NCI-H1105 treated with DMSO at 0.1 percent for 48 hours (cell line): ENCODE data around the gene PKNOX2.
A peak's percentile ranks its signal among the peaks of the same experiment; 100 is the strongest.

Experiments used
- DNase-seq: peaks from one replicate; lab custom pipeline; 2025; lab: John Stamatoyannopoulos, UW

Gene PKNOX2

DNA sequence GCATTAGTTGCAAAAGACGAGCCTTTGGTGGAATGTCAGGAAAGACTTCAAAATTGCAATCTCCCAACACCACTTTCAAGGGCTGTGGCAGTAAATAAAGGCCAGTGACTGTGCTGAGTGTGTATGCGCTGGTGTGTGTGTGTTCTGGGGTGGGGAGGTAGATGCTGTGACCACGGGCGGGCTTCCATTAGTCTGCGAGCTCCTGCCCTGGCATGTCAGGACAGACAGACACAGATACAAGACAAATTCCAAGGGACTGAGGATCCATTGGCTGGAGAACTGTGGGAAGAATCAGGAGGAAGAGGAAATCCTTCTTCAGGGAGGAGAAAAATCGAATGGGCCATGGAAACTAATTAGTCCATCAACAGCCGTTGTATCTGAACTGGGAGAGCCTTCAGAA, 248.0 kb downstream of the PKNOX2 start:
- DNase-seq: no peak

DNA sequence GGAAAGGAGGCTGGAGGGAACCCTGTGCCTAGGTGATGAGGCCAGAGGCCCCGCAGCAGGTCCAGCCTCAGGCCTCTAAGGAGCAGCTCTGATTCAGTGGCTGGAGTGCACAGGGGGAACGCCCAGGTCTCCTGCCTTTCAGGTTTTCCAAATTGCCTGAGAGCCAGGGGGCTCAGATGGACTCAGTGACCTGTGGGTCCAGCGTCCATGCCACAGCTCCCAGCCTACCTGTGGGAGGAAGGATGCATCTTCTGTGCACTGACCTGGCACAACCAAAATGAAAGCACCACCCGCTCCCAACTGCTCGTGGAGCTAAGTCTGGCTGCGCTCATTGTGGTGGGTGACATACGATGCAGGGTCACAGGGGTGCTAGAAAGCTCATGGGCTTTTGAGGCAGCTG, 248.7 kb downstream of the PKNOX2 start:
- DNase-seq: no peak

DNA sequence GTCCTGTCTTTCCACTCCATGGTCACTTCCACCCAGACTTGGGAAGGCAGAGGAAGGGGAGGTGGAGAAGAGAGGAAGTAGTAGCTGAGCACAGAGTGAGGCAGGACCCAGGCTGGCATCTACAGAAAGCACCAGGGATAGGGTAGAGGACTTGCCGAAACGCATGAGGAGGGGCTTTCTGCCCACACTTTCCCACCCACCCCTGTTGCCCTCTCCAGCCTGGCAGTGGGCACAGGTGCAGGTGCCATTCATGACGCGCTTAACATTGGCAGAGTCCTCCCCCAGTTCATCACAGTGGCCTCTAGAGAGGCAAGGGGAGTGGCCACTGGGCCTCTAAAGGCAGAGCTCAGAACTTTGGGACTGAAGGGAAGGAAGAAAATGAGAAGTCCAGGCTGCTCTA, 249.6 kb downstream of the PKNOX2 start:
- DNase-seq: no peak

- DNase-seq: no peak
Observed at GRCh38 chr11:125416981-125417935, 252.7 kb downstream of the PKNOX2 start.

DNA sequence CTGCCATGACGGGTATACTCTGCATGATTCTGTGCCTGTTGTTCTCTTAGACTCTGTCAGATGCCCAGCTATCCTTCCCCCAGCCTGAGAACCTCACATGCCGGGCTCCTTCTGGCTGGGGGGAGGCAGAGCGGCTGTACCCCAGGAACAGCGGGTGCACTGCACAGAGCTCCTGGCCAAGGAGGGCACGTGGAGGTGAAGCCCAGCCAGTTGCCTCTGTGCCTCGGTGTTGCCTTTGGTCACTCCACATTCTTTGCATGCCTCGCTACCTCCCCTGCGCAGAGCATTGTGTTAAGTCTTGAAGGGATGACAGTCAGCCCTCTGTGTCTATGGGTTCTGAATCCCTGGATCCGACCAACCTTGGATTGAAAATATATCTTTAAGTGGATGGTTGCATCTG, 253.8 kb downstream of the PKNOX2 start:
- no peak for DNase-seq

DNA sequence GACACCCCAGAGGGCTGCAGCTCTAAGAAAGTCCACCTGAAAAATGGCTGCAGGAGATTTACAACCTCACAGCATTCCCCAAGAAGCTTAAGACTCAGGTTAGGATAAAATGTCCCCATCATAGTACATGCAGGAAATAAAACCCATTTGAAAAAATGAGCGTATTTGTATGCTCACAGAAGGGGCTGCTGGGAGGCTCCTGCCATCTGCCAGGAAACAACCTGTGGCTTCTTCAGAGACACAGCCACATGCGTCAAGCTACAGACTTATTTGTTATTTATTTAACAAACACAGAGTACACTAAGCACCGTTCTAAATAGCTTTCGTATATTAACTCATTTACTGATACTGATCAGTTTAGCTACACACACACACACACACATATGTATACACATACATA, 258.1 kb downstream of the PKNOX2 start:
- no peak for DNase-seq

DNA sequence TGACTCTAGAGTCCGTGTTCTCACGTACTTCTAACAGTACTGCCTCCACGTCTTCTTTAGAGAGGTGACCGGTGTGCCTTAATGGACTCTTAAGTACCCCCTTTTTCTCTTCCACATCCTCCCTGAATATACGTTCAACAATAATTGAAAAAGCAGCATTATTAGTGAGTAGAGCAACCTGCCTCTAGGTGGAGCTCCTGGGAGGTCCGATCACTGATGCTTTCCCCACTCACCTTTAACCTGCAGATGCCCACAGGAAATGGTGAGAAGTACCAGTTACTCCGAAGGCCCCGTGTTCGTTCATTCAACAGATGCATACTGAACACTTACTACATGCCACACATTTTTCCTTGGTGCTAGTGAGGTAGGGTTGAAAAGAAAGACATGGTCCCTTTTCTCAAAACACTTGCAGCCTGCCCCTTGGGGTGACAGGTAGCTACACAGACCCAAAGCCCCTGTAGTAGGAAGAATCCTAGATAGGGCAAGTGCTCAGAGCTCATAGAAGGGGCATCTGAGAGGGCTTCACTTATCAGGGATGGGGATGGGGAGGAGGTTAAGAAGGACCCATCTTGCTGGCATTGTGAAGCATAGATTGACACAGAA, 258.8 kb downstream of the PKNOX2 start:
- DNase-seq: peak; percentile 53

DNA sequence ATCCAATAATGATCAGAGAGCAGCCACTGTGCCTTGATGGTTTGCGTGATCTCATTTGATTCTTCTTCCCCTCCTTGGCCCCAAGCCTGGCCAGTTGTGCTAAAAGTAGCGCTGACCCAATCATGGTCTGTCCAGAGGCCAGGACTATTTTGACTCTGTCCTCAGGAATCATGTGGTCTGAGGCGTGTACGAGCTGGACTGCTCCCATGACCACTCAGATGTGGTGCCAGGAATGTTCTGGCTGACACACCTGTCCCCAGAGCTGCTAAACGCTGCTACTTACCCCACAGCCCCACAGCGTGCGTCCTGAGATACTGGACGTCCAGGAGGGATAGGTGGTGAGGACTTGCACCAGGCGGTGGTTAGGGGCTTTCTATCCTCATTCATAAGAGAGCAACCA, 261.1 kb downstream of the PKNOX2 start:
- no peak for DNase-seq

DNA sequence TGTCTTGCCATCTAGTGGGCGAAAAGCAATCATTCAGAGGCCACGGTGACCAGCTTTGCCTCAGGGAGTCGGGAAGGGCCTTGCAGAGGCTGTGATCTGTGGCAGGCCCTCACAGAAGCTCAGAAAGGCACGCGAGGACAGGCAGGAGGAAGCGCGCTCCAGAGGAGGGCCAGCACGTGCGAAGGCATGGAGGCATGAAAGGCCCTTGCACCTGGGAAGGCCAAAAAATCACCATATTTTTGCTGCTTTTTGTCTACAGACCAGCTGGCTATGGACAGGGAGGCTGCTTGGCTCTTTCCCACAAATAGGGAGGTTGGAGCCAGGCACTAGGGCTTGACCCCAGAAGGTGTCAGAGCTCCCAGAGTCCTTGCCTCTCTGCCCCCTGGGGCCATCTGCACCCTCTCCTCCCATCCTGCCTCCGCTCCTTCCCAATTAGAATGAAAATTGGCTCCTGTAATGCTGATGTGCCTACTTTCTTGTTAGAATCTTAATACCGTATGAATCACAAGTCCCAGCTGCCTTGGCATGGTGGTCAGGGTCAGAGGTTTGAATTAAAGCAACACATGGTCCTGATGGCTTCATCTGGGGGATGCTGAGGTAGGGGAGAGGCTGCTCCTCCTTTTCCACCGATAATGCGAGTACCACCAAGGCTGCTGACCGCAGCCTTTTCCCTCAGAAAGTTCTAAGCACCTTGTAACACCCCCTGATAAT, 262.4 kb downstream of the PKNOX2 start:
- no peak for DNase-seq

DNA sequence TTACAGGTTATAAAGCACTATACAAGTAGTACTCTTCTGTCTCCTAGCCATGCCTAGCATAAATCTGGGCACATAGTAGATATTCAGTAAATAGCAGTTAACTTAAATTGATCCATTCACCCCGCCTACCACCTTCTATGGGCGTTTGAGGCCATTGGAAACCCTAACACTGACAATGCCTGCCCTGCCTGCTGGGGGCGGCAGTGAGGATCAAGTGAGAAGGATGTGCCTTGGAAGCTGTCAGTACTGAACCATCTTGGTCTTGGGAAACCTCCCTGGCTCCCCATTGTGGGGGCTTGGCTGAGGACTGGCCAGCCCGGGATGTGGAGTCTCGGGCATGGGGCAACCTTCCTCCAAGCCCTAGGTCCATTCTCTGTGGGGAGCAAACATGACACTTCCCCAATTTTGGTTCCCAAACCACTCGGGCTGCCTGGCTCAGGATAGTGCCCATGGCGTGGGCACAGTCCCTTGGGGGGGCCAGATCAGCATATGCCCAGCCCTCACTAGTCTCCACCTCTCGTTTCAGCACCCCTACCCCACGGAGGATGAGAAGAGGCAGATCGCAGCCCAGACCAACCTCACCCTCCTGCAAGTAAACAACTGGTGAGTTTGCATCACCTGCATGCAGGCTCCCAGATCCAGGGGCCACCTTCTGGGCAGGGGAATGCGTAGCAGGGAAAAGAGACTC, 264.1 kb downstream of the PKNOX2 start:
- no peak for DNase-seq

DNA sequence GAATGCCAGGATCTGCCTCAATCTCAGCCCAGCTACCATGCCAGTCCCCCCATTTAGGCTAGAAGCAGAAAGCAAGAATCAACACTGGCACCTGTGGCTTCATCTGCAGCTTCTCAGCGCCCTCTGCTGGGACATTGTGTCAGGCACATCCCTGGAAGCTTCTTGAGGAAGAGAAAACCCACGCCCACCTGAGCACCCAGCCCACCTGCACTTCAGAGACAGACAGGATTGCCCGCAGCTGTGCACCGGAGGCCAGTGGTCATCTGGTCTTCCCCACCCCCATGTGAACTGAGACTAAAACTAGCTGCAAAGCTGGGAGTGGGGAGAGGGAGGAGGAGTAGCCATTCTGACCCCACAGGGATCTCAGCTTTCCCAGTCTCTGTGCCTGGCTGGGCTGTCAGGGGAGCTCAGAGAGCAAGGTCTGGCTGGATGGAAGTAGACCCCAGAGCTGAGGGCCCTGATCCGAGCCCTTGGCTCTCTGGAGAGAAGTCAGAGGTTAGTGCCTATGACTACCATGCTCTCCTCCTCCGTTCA, 264.7 kb downstream of the PKNOX2 start:
- DNase-seq: peak; percentile 76

- no peak for DNase-seq
Observed at GRCh38 chr11:125429807-125430678, 265.5 kb downstream of the PKNOX2 start.

DNA sequence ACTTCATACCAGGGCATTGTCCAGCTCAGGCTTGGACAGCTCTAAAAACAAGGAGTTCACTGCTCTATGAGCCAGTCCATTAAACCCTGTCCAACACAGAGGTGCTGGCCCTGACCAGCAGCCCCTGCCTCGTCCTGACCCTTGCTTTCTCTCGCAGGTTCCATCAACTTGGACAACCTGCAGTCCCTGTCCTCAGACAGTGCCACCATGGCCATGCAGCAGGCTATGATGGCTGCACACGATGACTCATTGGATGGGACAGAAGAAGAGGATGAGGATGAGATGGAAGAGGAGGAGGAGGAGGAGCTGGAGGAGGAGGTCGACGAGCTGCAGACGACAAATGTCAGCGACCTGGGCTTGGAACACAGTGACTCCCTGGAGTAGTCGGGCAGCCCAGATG, 266.5 kb downstream of the PKNOX2 start:
- DNase-seq: no peak

DNA sequence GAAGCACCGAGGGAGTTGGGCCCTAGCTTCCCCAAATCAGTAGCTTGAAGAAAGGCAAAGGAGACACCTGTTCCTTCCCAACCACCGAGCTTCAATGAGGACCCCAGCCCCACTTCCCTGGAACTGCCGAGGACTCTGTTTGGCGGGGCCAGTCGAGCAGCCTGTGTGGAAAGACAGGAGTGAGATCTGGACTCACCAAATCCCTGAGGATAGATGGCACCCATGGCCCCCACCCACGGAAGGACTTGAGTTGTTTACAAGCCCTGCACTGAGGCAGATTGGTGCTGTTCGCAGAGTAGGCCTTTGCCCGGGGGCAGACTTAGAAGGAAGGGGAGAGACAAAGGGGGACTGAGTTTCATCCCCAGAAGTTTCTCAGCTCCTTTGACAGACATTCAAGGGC, 266.9 kb downstream of the PKNOX2 start:
- DNase-seq: no peak

GRCh38 chr11:125433454-125434121, 269.0 kb downstream of the PKNOX2 start:
- DNase-seq: peak; percentile 16

DNA sequence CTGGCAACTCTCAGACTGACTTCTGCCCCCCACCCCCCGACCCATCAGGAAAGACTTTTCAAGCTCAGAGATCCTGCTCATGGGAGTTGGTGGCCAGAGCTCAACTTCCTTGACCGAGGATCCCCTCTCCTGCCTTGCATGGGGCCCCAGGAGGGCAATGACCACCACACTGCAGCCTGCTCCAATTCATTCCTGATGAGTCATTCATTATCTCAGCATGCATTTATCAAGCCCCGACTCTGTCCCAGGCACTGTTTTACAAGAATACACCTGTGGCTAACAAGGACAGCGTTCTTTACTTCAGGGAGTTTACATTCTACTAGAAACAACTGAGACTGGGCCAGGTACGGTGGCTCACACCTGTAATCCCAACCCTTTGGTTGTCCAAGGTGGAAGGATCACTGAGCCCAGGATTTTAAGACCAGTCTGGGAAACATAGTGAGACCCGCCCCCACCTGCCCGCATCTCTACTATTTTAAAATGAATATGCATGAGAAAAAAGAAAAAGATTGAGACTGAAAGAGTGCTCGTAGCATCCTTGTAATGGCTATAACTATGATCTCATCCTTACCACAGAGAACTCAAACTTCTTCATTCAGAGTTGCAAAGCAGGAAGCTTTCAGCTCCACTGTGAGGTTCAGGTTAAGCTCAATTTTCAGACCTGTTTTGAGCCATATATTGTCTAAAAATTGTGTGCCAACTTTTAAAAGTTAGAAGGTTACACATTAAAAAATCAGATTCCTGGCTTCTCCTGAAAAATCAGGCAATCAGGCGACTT, 271.1 kb downstream of the PKNOX2 start:
- no peak for DNase-seq

GRCh38 chr11:125441648-125442410, 277.3 kb downstream of the PKNOX2 start:
- peak; percentile 44 for DNase-seq

GRCh38 chr11:125442946-125443345, 278.4 kb downstream of the PKNOX2 start:
- DNase-seq: no peak

GRCh38 chr11:125443767-125444311, 279.3 kb downstream of the PKNOX2 start:
- DNase-seq: no peak
